HEK293 (cell line): ENCODE measurements around the gene EDEM2.

Source experiments
- BCL11A ChIP-seq: fragments of 450-650 bp; formaldehyde crosslinking; IDR thresholded peaks from 2 replicates; pipeline ENCODE4 v1.5.1; 2016; ENCODE audit warnings: low read depth, missing biosample characterization, missing genetic modification characterization
- ZNF121 ChIP-seq: fragments of 450-650 bp; formaldehyde crosslinking; IDR thresholded peaks from 2 replicates; pipeline ENCODE4 v1.5.1; 2016; ENCODE audit warnings: missing biosample characterization, missing genetic modification characterization
- ZNF175 ChIP-seq: fragments of 450-650 bp; formaldehyde crosslinking; IDR thresholded peaks from 2 replicates; pipeline ENCODE4 v1.5.1; 2016; ENCODE audit warnings: missing biosample characterization, missing genetic modification characterization
- ZNF23 ChIP-seq: fragments of 450-650 bp; formaldehyde crosslinking; IDR thresholded peaks from 2 replicates; pipeline ENCODE4 v1.5.1; 2016; ENCODE audit warnings: missing biosample characterization, missing genetic modification characterization, borderline replicate concordance
- ZNF274 ChIP-seq, 2 experiments: fragments of 200-500 bp in 1 of 2; fragments of 450-650 bp in 1 of 2; sonication (Bioruptor generic) in 1 of 2; formaldehyde crosslinking in 1 of 2; IDR thresholded peaks; 2 replicates each; pipeline versions ENCODE4 v1.5.1 to v1.6.1; 2014 to 2016; ENCODE audit warnings: borderline replicate concordance in 1 of 2, inconsistent platforms in 1 of 2, low read length in 1 of 2, missing biosample characterization in 1 of 2, missing genetic modification characterization in 1 of 2
- TF ChIP-seq, protein P1 (sequence below): fragments of 450-650 bp; formaldehyde crosslinking; IDR thresholded peaks from 2 replicates; pipeline ENCODE4 v1.5.1; 2016; ENCODE audit warnings: missing biosample characterization, missing genetic modification characterization
- TF ChIP-seq, protein P2 (sequence below): IDR thresholded peaks from 2 replicates; pipeline ENCODE4 v1.6.1; 2011; ENCODE audit warnings: mild to moderate bottlenecking, low read depth, low read length, borderline replicate concordance
- TF ChIP-seq, protein P3 (sequence below): fragments of 450-650 bp; formaldehyde crosslinking; optimal IDR thresholded peaks from 2 replicates; pipeline ENCODE3; 2016; ENCODE audit warnings: missing biosample characterization, mild to moderate bottlenecking, missing genetic modification characterization

DNA sequence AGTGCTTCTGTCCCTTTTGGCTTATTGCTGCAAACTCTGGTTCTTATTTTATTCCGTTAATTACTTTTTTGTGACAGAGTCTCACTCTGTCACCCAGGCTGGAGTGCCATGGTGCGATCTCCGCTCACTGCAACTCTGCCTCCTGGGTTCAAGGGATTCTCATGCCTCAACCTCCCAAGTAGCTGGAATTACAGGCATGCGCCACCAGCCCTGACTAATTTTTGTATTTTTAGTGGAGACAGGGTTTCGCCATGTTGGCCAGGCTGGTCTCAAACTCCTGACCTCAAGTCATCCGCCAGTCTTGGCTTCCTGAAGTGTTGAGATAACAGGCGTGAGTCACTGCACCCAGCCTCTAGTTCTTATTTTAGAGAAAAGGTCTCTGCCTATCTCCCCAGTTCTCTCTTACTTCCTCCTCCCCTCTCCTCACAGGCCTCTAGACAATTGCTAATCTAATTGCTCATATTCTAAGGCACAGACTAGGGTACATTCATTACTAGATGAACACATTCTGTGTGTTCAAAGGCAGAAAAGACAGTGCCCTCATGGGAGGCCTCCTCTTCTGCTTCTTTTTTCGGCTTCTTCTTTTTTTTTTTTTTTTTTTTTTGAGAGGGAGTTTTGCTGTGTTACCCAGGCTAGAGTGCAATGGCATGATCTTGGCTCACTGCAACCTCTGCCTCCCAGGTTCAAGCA lies 27.0 kb downstream of the EDEM2 start:
- TF ChIP-seq, protein P1, sequence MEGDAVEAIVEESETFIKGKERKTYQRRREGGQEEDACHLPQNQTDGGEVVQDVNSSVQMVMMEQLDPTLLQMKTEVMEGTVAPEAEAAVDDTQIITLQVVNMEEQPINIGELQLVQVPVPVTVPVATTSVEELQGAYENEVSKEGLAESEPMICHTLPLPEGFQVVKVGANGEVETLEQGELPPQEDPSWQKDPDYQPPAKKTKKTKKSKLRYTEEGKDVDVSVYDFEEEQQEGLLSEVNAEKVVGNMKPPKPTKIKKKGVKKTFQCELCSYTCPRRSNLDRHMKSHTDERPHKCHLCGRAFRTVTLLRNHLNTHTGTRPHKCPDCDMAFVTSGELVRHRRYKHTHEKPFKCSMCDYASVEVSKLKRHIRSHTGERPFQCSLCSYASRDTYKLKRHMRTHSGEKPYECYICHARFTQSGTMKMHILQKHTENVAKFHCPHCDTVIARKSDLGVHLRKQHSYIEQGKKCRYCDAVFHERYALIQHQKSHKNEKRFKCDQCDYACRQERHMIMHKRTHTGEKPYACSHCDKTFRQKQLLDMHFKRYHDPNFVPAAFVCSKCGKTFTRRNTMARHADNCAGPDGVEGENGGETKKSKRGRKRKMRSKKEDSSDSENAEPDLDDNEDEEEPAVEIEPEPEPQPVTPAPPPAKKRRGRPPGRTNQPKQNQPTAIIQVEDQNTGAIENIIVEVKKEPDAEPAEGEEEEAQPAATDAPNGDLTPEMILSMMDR: no peak
- TF ChIP-seq BCL11A (tag by site-specific recombination): no peak
- TF ChIP-seq, protein P2, sequence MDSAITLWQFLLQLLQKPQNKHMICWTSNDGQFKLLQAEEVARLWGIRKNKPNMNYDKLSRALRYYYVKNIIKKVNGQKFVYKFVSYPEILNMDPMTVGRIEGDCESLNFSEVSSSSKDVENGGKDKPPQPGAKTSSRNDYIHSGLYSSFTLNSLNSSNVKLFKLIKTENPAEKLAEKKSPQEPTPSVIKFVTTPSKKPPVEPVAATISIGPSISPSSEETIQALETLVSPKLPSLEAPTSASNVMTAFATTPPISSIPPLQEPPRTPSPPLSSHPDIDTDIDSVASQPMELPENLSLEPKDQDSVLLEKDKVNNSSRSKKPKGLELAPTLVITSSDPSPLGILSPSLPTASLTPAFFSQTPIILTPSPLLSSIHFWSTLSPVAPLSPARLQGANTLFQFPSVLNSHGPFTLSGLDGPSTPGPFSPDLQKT: no peak
- TF ChIP-seq ZNF121 (tag by site-specific recombination): no peak
- no peak for TF ChIP-seq ZNF23 (tag by site-specific recombination)
- TF ChIP-seq ZNF274 (IDR thresholded peaks at IDR 0.05; ENCODE audit: low read length): no peak
- TF ChIP-seq ZNF274 (tag by site-specific recombination; IDR thresholded peaks at IDR 0.05; ENCODE audit: borderline replicate concordance): no peak
- no peak for TF ChIP-seq ZNF175 (tag by site-specific recombination)
- TF ChIP-seq, protein P3, sequence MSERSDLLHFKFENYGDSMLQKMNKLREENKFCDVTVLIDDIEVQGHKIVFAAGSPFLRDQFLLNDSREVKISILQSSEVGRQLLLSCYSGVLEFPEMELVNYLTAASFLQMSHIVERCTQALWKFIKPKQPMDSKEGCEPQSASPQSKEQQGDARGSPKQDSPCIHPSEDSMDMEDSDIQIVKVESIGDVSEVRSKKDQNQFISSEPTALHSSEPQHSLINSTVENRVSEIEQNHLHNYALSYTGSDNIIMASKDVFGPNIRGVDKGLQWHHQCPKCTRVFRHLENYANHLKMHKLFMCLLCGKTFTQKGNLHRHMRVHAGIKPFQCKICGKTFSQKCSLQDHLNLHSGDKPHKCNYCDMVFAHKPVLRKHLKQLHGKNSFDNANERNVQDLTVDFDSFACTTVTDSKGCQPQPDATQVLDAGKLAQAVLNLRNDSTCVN (tag by site-specific recombination): no peak
